Prostate gland (tissue), 2 donors: Measurements from ENCODE around the gene IL11RA.

Source experiments
- POLR2A ChIP-seq: fragments of 450-650 bp; IDR thresholded peaks from one replicate; pipeline ENCODE4 v1.6.1; 2016; ENCODE audit warnings: antibody characterized with exemption, mild to moderate bottlenecking
- TF ChIP-seq, protein P1 (sequence below), 4 experiments: fragments of 200-600 bp in 2 of 4; fragments of 450-650 bp in 2 of 4; sonication (generic) in 2 of 4; IDR thresholded peaks; 1 replicate in 3 of 4; 2 replicates in 1 of 4; pipeline ENCODE4 v1.5.1; 2016 to 2019; ENCODE audit warnings: antibody characterized with exemption in 4 of 4, mild to moderate bottlenecking in 2 of 4, moderate library complexity in 2 of 4

DNA sequence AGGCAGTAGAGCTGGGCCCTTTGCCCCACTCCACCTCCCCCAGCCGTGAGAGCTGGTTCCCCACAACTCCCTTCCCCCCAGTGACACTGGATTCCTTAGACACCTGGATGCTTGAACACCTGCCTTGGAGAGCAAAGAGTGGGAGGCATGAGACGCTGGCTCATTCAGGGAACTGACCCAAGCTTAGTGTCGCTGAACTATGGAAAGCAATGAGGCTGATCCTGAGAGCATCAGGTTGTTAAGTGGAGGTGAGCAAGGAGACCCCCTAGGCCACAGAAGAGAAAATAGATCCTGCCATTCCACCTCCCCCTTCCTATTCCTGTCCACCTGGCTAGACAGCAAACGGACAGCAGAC, 37.1 kb downstream of the IL11RA start:
- TF ChIP-seq, protein P1, sequence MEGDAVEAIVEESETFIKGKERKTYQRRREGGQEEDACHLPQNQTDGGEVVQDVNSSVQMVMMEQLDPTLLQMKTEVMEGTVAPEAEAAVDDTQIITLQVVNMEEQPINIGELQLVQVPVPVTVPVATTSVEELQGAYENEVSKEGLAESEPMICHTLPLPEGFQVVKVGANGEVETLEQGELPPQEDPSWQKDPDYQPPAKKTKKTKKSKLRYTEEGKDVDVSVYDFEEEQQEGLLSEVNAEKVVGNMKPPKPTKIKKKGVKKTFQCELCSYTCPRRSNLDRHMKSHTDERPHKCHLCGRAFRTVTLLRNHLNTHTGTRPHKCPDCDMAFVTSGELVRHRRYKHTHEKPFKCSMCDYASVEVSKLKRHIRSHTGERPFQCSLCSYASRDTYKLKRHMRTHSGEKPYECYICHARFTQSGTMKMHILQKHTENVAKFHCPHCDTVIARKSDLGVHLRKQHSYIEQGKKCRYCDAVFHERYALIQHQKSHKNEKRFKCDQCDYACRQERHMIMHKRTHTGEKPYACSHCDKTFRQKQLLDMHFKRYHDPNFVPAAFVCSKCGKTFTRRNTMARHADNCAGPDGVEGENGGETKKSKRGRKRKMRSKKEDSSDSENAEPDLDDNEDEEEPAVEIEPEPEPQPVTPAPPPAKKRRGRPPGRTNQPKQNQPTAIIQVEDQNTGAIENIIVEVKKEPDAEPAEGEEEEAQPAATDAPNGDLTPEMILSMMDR (IDR thresholded peaks at IDR 0.05) = no peak
- TF ChIP-seq POLR2A = no peak
